GM18517 (cell line): ENCODE results near the gene COL21A1.
"Not testable (repeated sequence)": the region's sequence is repeated elsewhere in the genome, so short reads cannot be mapped to it uniquely, and the experiment has no call there.

ENCODE experiments used
- ATAC-seq: cut with Tn5 transposase; IDR thresholded peaks from one replicate; pipeline ENCODE4 v1.9.1; 2021; ENCODE audit warnings: mild to moderate bottlenecking, moderate library complexity; ENCODE audit not compliant: unreplicated experiment

Gene COL21A1

DNA sequence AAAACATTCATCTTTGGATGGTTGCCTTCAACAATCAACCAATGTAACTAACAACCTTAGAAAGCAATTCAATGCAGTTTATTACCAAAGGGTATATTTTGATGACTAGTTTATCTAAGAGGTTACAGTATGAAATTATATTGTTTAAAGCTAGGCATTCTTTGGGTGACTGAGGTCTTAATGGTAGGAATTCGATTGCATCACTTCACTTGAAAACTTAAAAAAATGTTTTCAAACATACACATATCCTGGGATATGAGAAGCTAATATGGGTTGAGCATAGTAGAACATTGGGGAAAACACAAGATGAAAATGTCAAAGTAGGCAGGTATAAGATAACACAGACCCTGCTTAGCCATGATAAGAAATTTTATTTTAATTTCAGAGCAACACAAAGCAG lies 227.4 kb downstream of the COL21A1 start:
- no peak for ATAC-seq

DNA sequence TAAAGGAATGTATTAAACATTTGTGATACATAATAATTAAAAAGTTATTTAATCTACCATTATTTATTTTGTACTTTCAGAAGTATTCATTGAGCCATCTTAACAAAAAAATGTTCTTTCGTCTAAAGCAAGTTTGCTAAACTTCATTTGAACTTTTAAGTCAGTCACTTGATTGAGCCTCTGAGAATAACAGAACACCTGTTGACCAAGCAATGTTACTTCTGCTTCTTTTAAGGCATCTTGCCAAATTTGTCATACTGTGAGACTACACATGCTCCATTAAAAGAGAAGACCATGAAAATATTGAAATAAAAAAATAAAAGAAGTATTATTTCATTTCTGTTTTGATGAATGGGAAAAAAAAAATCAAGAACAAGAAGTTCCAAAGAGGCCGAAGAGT lies 230.2 kb downstream of the COL21A1 start:
- ATAC-seq: no peak

GRCh38 chr6:56014039-56014438 lies 233.3 kb downstream of the COL21A1 start:
- not testable (repeated sequence) for ATAC-seq

DNA sequence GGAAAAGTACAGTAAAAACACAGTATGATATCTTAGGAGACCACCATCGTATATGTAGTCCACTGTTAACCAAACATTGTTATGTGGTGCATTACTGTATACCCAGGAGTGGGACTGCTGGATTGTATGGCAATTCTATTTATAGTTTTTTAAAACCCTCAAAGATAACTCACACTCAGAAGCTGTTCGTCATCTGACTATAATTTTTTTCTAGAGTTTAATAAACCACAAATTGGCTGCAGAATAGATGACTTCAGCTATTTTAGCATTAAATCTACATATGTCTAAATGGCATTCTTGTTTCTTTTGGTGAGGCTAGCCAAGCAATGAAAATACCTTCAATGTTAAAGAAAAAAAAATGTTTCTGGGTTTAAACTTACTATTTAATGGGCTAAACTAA lies 237.7 kb downstream of the COL21A1 start:
- no peak for ATAC-seq
